DOHH2 (cell line): ENCODE results near the gene AGR2.

Experiments used
- H3F3A ChIP-seq: fragments of 200-600 bp; sonication (generic), shearing (Covaris generic); 2 replicates; pipeline ENCODE4 v1.6.0; 2016; ENCODE audit warnings: antibody characterized with exemption, mild to moderate bottlenecking; ENCODE audit not compliant: control insufficient read depth, insufficient read depth
- H3K27ac ChIP-seq: fragments of 200-600 bp; sonication (generic); 2 replicates; pipeline ENCODE4 v1.5.1; 2014; ENCODE audit warnings: low read depth, mild to moderate bottlenecking, low read length, moderate library complexity
- H3K27me3 ChIP-seq: fragments of 200-600 bp; sonication (generic); 2 replicates; pipeline ENCODE4 v1.6.1; 2014; ENCODE audit warnings: mild to moderate bottlenecking, low read length, mixed read lengths; ENCODE audit not compliant: control insufficient read depth
- H3K36me3 ChIP-seq: fragments of 200-600 bp; sonication (generic); 2 replicates; pipeline ENCODE4 v1.6.1; 2014; ENCODE audit warnings: mild to moderate bottlenecking, low read length, moderate library complexity, mixed read lengths; ENCODE audit not compliant: control insufficient read depth
- H3K4me1 ChIP-seq: fragments of 200-600 bp; sonication (generic); 2 replicates; pipeline ENCODE4 v1.6.1; 2014; ENCODE audit warnings: mild to moderate bottlenecking, low read length, mixed read lengths; ENCODE audit not compliant: control insufficient read depth
- H3K4me2 ChIP-seq: fragments of 200-600 bp; sonication (generic); 2 replicates; pipeline ENCODE4 v1.6.0; 2014; ENCODE audit warnings: mild to moderate bottlenecking, low read length, moderate library complexity
- H3K4me3 ChIP-seq: fragments of 200-600 bp; sonication (generic); 2 replicates; pipeline ENCODE4 v1.5.1; 2014; ENCODE audit warnings: mild to moderate bottlenecking, low read length, mixed read lengths
- H3K79me2 ChIP-seq: fragments of 200-600 bp; sonication (generic); 2 replicates; pipeline ENCODE4 v1.6.1; 2014; ENCODE audit warnings: mild to moderate bottlenecking, low read length, mixed read lengths; ENCODE audit not compliant: control insufficient read depth
- H3K9me2 ChIP-seq: fragments of 200-600 bp; sonication (generic); replicated peaks from 2 replicates; pipeline ENCODE4 v1.6.1; 2014; ENCODE audit warnings: mild to moderate bottlenecking, low read length, mixed read lengths; ENCODE audit not compliant: control insufficient read depth
- H3K9me3 ChIP-seq: fragments of 200-600 bp; sonication (generic); 2 replicates; pipeline ENCODE4 v1.6.1; 2014; ENCODE audit warnings: antibody characterized with exemption, low read length, mixed read lengths; ENCODE audit not compliant: control insufficient read depth, insufficient read depth
- H4K20me1 ChIP-seq: fragments of 200-600 bp; sonication (generic); 2 replicates; pipeline ENCODE4 v1.6.0; 2014; ENCODE audit warnings: low read depth, mild to moderate bottlenecking, antibody characterized with exemption, low read length, moderate library complexity; ENCODE audit not compliant: control insufficient read depth, insufficient read depth
- CTCF ChIP-seq: fragments of 200-600 bp; sonication (generic); IDR thresholded peaks from one replicate; pipeline ENCODE4 v1.5.1; 2014; ENCODE audit warnings: antibody characterized with exemption, mild to moderate bottlenecking, low read depth, low read length; ENCODE audit not compliant: poor library complexity, severe bottlenecking
- EZH2phosphoT487 ChIP-seq: fragments of 200-600 bp; sonication (generic); IDR thresholded peaks from 2 replicates; pipeline ENCODE4 v1.6.1; 2017; ENCODE audit warnings: borderline replicate concordance, mild to moderate bottlenecking, antibody characterized with exemption, low read length, moderate library complexity, mixed read lengths

AGR2 gene

DNA sequence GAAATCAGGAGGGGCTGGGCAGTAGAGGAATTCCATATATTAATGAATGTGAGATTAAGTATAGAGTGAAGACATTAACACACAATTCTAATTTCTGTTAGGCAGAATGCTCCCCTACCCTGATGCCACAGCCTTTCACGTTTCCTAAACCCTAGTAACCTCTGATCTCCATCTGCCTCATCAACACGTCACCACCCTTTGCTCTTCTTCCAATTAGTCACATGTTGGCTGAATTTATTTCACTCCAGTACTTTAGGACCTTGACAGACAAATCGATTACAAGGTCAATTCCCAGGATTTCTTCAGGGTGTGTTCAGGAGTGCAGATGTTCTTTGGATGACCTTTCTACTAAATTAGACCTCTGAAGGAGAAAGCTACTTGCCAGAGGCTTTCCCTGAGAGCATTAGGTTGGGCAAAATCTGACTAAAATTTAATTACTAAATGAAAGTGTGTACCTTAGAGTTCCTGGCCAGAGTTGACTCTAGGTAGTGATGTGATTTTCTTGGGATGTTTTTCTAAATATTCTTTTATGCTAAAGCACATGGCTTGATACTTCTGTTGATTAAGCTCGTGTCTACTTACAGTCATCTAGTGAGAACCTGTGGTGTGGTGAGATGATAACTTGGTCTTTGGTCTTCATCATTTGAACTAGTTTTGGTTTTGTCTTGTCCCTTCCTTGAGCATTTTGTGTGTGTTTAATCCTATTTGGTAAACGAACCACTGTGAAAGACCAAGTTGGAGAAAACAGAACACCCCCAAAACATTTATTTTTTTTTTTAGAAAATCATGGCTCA lies 12.7 kb downstream of the AGR2 start:
- Histone ChIP-seq H3K4me2 (no peak overlapping the region), H3K4me1 (no peaks in the 10 kb centered on the region), H3K27me3 (peaks cover 19% of the 10 kb centered on the region), H3K36me3 (no peaks in the 10 kb centered on the region), H3K4me3 (no peak overlapping the region), H3K79me2 (no peaks in the 10 kb centered on the region), H3K27ac (no peak overlapping the region), H3F3A (no peaks in the 10 kb centered on the region), H3K9me3 (no peaks in the 10 kb centered on the region), H3K9me2 (no peaks in the 10 kb centered on the region), H4K20me1 (no peaks in the 10 kb centered on the region)
- no peak for TF ChIP-seq EZH2phosphoT487

GRCh38 chr7:16791071-16791470 lies 13.7 kb downstream of the AGR2 start:
- Histone ChIP-seq H3K79me2 (no peaks in the 10 kb centered on the region), H3K27me3 (peaks cover 18% of the 10 kb centered on the region), H3K9me3 (no peaks in the 10 kb centered on the region), H3K4me1 (no peaks in the 10 kb centered on the region), H3K4me2 (no peak overlapping the region), H3F3A (no peaks in the 10 kb centered on the region), H3K4me3 (no peak overlapping the region), H4K20me1 (no peaks in the 10 kb centered on the region), H3K27ac (no peak overlapping the region), H3K9me2 (no peaks in the 10 kb centered on the region), H3K36me3 (no peaks in the 10 kb centered on the region)
- TF ChIP-seq EZH2phosphoT487 (no peak), CTCF (no peak)

GRCh38 chr7:16787127-16787526 lies 17.7 kb downstream of the AGR2 start:
- Histone ChIP-seq H3K9me3 (no peaks in the 10 kb centered on the region), H3K27me3 (no peaks in the 10 kb centered on the region), H4K20me1 (no peaks in the 10 kb centered on the region), H3K36me3 (no peaks in the 10 kb centered on the region), H3K9me2 (no peaks in the 10 kb centered on the region), H3K27ac (no peak overlapping the region), H3K4me1 (no peaks in the 10 kb centered on the region), H3K4me3 (no peak overlapping the region), H3K4me2 (no peak overlapping the region), H3K79me2 (no peaks in the 10 kb centered on the region), H3F3A (no peaks in the 10 kb centered on the region)
- no peak for TF ChIP-seq CTCF

DNA sequence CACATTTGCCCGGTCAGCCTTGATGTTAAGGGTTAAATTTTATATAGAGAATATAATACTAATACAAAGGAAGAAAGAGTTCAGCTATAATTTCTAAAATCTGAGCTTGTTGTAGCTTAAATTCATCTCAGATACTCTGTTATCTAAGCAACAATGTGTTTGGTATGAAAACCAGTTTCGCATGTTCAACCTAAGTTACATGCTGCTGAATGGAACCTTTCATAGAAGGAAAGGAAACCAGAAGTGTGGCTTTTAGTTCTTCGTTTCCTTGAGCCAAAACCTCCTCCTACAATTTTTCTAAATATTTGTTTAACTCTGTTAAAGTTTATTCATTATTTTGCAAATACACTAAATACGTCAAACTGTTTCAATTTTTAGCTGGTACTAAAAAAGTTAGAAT lies 18.5 kb downstream of the AGR2 start:
- H3K4me1 ChIP-seq = no peaks in the 10 kb centered on the region
- no peaks in the 10 kb centered on the region for H3K9me2 ChIP-seq
- no peaks in the 10 kb centered on the region for H3K9me3 ChIP-seq
- H3K79me2 ChIP-seq = no peaks in the 10 kb centered on the region
- no peak overlapping the region for H3K27ac ChIP-seq
- no peak overlapping the region for H3K4me2 ChIP-seq
- H3K27me3 ChIP-seq = no peaks in the 10 kb centered on the region
- no peak for TF ChIP-seq EZH2phosphoT487
- TF ChIP-seq CTCF = no peak
- H3F3A ChIP-seq = no peaks in the 10 kb centered on the region
- no peaks in the 10 kb centered on the region for H3K36me3 ChIP-seq
- no peak overlapping the region for H3K4me3 ChIP-seq
- H4K20me1 ChIP-seq = no peaks in the 10 kb centered on the region
